HepG2 (cell line): ENCODE results near the gene SLC35B1. TPM values are rescaled to one million over a fixed set of nuclear protein-coding genes. Genes with fewer than 3 reads are reported as not detected.

Experiments
- ATAC-seq: fragments of 200-7000 bp; cut with Tn5 transposase; 3 replicates; pipeline ENCODE4 v1.9.1; 2020; ENCODE audit warnings: mild to moderate bottlenecking, moderate library complexity
- BruUV-seq: library from RNA; stranded (reverse); fragments of 400-500 nt; replicated peaks from 2 replicates; lab custom pipeline; 2021; lab: Mats Ljungman, UMichigan
- CTCF ChIA-PET: fragments of 300-600 bp; formaldehyde crosslinking; extraction: SDS; loops from one replicate; lab custom pipeline; 2021; ENCODE audit warnings: low total read pairs, inconsistent platforms, low intra/inter-chr PET ratio; lab: Yijun Ruan, JAX
- POLR2A ChIA-PET: fragments of 350-600 bp; sonication (Branson Sonifier 250); formaldehyde crosslinking; loops from one replicate; lab custom pipeline; 2020; ENCODE audit warnings: antibody characterized with exemption, inconsistent platforms; lab: Yijun Ruan, JAX
- DNase-seq: peaks from one replicate; pipeline ENCODE4 v3.0.0-alpha.2; 2015; ENCODE audit warnings: low spot score
- FAIRE-seq: peaks from 3 replicates; lab custom pipeline; 2011; peaks lifted over from hg19 to GRCh38; lab: Jason Lieb, UNC
- H2AFZ ChIP-seq: one replicate; pipeline ENCODE4 v1.6.1; 2011; ENCODE audit warnings: low read length, inconsistent platforms
- H3K27ac ChIP-seq: fragments of 300-600 bp; 3 replicates; pipeline ENCODE4 v1.8.0; 2011; ENCODE audit warnings: mixed run types, mild to moderate bottlenecking, mixed read lengths, low read length, inconsistent platforms; ENCODE audit not compliant: insufficient read depth; ENCODE audit errors: extremely low read length
- H3K27me3 ChIP-seq, 2 experiments: fragments of 200-600 bp in 1 of 2; 2 replicates in 1 of 2; 3 replicates in 1 of 2; pipeline versions ENCODE4 v1.6.0 to v1.8.0; 2011; ENCODE audit warnings: low read length in 2 of 2, mild to moderate bottlenecking in 2 of 2, moderate library complexity in 2 of 2, inconsistent platforms in 1 of 2; ENCODE audit not compliant: insufficient read depth in 2 of 2, control insufficient read depth in 1 of 2
- H3K36me3 ChIP-seq, 2 experiments: fragments of 200-600 bp in 1 of 2; replicated peaks in 1 of 2; 2 replicates in 1 of 2; 3 replicates in 1 of 2; pipeline versions ENCODE4 v1.5.1 to v1.8.0; 2011; ENCODE audit warnings: low read length in 2 of 2, inconsistent platforms in 1 of 2; ENCODE audit not compliant: insufficient read depth in 2 of 2, control insufficient read depth in 1 of 2
- H3K4me1 ChIP-seq: 2 replicates; pipeline ENCODE4 v1.5.1; 2012; ENCODE audit warnings: low read length, inconsistent platforms; ENCODE audit not compliant: insufficient read depth
- H3K4me2 ChIP-seq: 2 replicates; pipeline ENCODE4 v1.6.0; 2011; ENCODE audit warnings: low read depth, low read length, inconsistent platforms
- H3K4me3 ChIP-seq, 3 experiments: fragments of 200-600 bp in 1 of 3; sonication (generic), shearing (Covaris generic) in 1 of 3; replicated peaks in 1 of 3; 2 replicates each; pipeline ENCODE4 v1.5.1; 2011 to 2016; ENCODE audit warnings: low read length in 3 of 3, inconsistent platforms in 2 of 3, low read depth in 2 of 3, mild to moderate bottlenecking in 2 of 3, control low read depth in 1 of 3, mixed read lengths in 1 of 3; ENCODE audit not compliant: insufficient read depth in 1 of 3
- H3K79me2 ChIP-seq: one replicate; pipeline ENCODE4 v1.6.1; 2011; ENCODE audit warnings: low read length, inconsistent platforms; ENCODE audit not compliant: insufficient read depth
- H3K9ac ChIP-seq: 2 replicates; pipeline ENCODE4 v1.6.0; 2011; ENCODE audit warnings: mild to moderate bottlenecking, low read depth, low read length, inconsistent platforms; ENCODE audit not compliant: insufficient read depth
- H3K9me3 ChIP-seq: 2 replicates; pipeline ENCODE4 v1.5.1; 2012; ENCODE audit warnings: mild to moderate bottlenecking, low read length
- H4K20me1 ChIP-seq: 2 replicates; pipeline ENCODE4 v1.6.0; 2011; ENCODE audit warnings: inconsistent platforms, mild to moderate bottlenecking, low read length, moderate library complexity; ENCODE audit not compliant: insufficient read depth
- GTF2F1 ChIP-seq: fragments of 150-350 bp; IDR thresholded peaks from 2 replicates; pipeline ENCODE4 v1.6.1; 2014; ENCODE audit warnings: low read length
- HNRNPK ChIP-seq: fragments of 200-400 bp; formaldehyde crosslinking; IDR thresholded peaks from 2 replicates; pipeline ENCODE4 v1.6.1; 2018; ENCODE audit warnings: low read length, low read depth, moderate library complexity, mild to moderate bottlenecking; ENCODE audit not compliant: poor library complexity, severe bottlenecking
- IKZF5 ChIP-seq: IDR thresholded peaks from 2 replicates; pipeline ENCODE4 v1.6.1; 2018; ENCODE audit warnings: missing genetic modification reagents, mild to moderate bottlenecking, missing compliant biosample characterization
- ISL2 ChIP-seq: sonication (generic); formaldehyde crosslinking; IDR thresholded peaks from 2 replicates; pipeline ENCODE4 v1.5.0; 2020; ENCODE audit warnings: missing genetic modification reagents
- NR1H2 ChIP-seq: sonication (generic); formaldehyde crosslinking; IDR thresholded peaks from 2 replicates; pipeline ENCODE4 v1.8.1; 2022; ENCODE audit warnings: low read depth, missing genetic modification reagents, borderline replicate concordance
- SIX1 ChIP-seq: sonication (generic); formaldehyde crosslinking; IDR thresholded peaks from 2 replicates; pipeline ENCODE4 v1.4.0; 2020; ENCODE audit warnings: missing genetic modification reagents, borderline replicate concordance
- U2AF2 ChIP-seq: fragments of 200-400 bp; formaldehyde crosslinking; IDR thresholded peaks from 2 replicates; pipeline ENCODE4 v1.6.1; 2017; ENCODE audit warnings: low read depth, mild to moderate bottlenecking, low read length
- ZFYVE20 ChIP-seq: sonication (generic); formaldehyde crosslinking; IDR thresholded peaks from 2 replicates; pipeline ENCODE4 v1.8.0; 2023; ENCODE audit warnings: low read depth, mild to moderate bottlenecking, moderate library complexity, missing genetic modification reagents, borderline replicate concordance
- ZNF350 ChIP-seq: sonication (generic); formaldehyde crosslinking; IDR thresholded peaks from 2 replicates; pipeline ENCODE4 v1.4.0; 2020; ENCODE audit warnings: mild to moderate bottlenecking, low read depth, missing genetic modification reagents, borderline replicate concordance
- ZNF569 ChIP-seq: sonication (generic); formaldehyde crosslinking; IDR thresholded peaks from 2 replicates; pipeline ENCODE4 v1.5.0; 2020; ENCODE audit warnings: mild to moderate bottlenecking, missing genetic modification reagents, moderate library complexity, borderline replicate concordance
- ZNF605 ChIP-seq: sonication (generic); formaldehyde crosslinking; IDR thresholded peaks from 2 replicates; pipeline ENCODE4 v1.8.0; 2022; ENCODE audit warnings: mild to moderate bottlenecking, missing genetic modification reagents
- ZNF678 ChIP-seq: sonication (generic); formaldehyde crosslinking; IDR thresholded peaks from 2 replicates; pipeline ENCODE4 v1.4.0; 2020; ENCODE audit warnings: mild to moderate bottlenecking, missing genetic modification reagents
- ZZZ3 ChIP-seq: sonication (generic); formaldehyde crosslinking; IDR thresholded peaks from 2 replicates; pipeline ENCODE4 v1.4.0; 2020; ENCODE audit warnings: missing genetic modification reagents, mild to moderate bottlenecking, borderline replicate concordance
- WGBS: methylation state at CpG from one replicate; pipeline ENCODE4 v1.1.6; 2017; ENCODE audit warnings: low lambda C conversion rate; 5-methylcytosine and 5-hydroxymethylcytosine counted together
- in situ Hi-C: cut with HindIII; loops from 2 replicates; pipeline ENCODE4 v1.10.0; 2017; ENCODE audit warnings: low pct_unique_long_range_greater_than_20kb; ENCODE audit not compliant: extremely low pct_ligation_motif_present
- intact Hi-C: fragments of 100-400 bp; cut with micrococcal nuclease; formaldehyde crosslinking; loops from one replicate; pipeline ENCODE4 v1.10.0; 2022; ENCODE audit not compliant: unreplicated experiment
- polyA plus RNA-seq, 8 experiments: library from polyadenylated mRNA; depleted of rRNA in 3 of 8; stranded (reverse) in 7 of 8; unstranded in 1 of 8; fragments of >200 nt; fragmentation: Illumina TruSeq in 4 of 8; extraction: Trizol in 4 of 8; gene quantifications; 2 replicates each; pipeline versions ENCODE4 v1.2.1 to v1.2.3, GENCODE V29; 2011 to 2016; ENCODE audit warnings: low read depth in 4 of 8, missing spikeins in 1 of 8, mixed read lengths in 1 of 8; ENCODE audit not compliant: insufficient read depth in 1 of 8
- total RNA-seq, 5 experiments: library from RNA; depleted of rRNA; stranded (reverse); fragments of >200 nt; fragmentation: Illumina TruSeq; extraction: Trizol; gene quantifications; 2 replicates each; pipeline ENCODE4 v1.2.3, GENCODE V29; 2016; ENCODE audit warnings: low read depth in 1 of 5

SLC35B1 gene
- total and polyA plus RNA-seq, 2 of the 13 experiments (the other 11 are each of a cell fraction or from before 2014, with no cell fraction given): 99.6 to 113 TPM

GRCh38 chr17:49723423-49723822, 15.7 kb upstream of the SLC35B1 start:
- Histone ChIP-seq H3K79me2 (no peaks in the 10 kb centered on the region), H3K9me3 (no peaks in the 10 kb centered on the region), H3K9ac (no peak overlapping the region), H3K27me3 (no peaks in the 10 kb centered on the region), H3K36me3 (peaks cover 11 to 34% of the 10 kb centered on the region in 2 experiments), H3K4me2 (no peak overlapping the region), H3K27ac (no peak overlapping the region), H3K4me1 (no peaks in the 10 kb centered on the region), H2AFZ (no peak overlapping the region)
- POLR2A ChIA-PET: no interaction called here
- FAIRE-seq: no peak
- BruUV-seq: no TSS peak
- no peak for TF ChIP-seq IKZF5
- TF ChIP-seq ZNF605 (CRISPR knock-in tag): no peak
- no peak for TF ChIP-seq GTF2F1
- no peak for TF ChIP-seq ZNF678 (CRISPR knock-in tag)
- no peak for TF ChIP-seq ZZZ3 (CRISPR knock-in tag)
- TF ChIP-seq ZNF569 (CRISPR knock-in tag): no peak
- no peak for TF ChIP-seq ZFYVE20 (CRISPR knock-in tag)
- TF ChIP-seq ISL2 (CRISPR knock-in tag): no peak
- no peak for TF ChIP-seq U2AF2
- no peak for TF ChIP-seq HNRNPK
- TF ChIP-seq NR1H2 (CRISPR knock-in tag): no peak
- no peak for TF ChIP-seq ZNF350 (CRISPR knock-in tag)
- TF ChIP-seq SIX1 (CRISPR knock-in tag): no peak
- TF ChIP-seq, all 625 proteins: peak for 0
- ATAC-seq (no peak), DNase-seq (no peak)
- intact Hi-C loops: no loop called here
- 96% methylated on average over 8 of the region's 8 CpGs for WGBS
- in situ Hi-C loops: no loop called here
- no peak overlapping the region for H3K4me3 ChIP-seq
- CTCF ChIA-PET: no interaction called here
- H4K20me1 ChIP-seq: no peaks in the 10 kb centered on the region
